Urinary bladder (tissue), 4 donors: ENCODE results near the gene TYW3. TPM values are rescaled to one million over a fixed set of nuclear protein-coding genes. Genes with fewer than 3 reads are reported as not detected.

ENCODE experiments used
- DNase-seq: peaks from one replicate; pipeline ENCODE4 v3.0.0-alpha.2; 2015; ENCODE audit errors: extremely low spot score
- H3K27ac ChIP-seq: one replicate; pipeline ENCODE4 v1.5.1; 2013; ENCODE audit warnings: low read depth, mild to moderate bottlenecking, moderate library complexity
- H3K36me3 ChIP-seq: one replicate; pipeline ENCODE4 v1.6.1; 2013; ENCODE audit warnings: mild to moderate bottlenecking, moderate library complexity; ENCODE audit not compliant: insufficient read depth
- H3K4me1 ChIP-seq: one replicate; pipeline ENCODE4 v1.6.1; 2013; ENCODE audit warnings: mild to moderate bottlenecking, moderate library complexity; ENCODE audit not compliant: insufficient read depth
- H3K4me3 ChIP-seq: one replicate; pipeline ENCODE4 v1.5.1; 2013; ENCODE audit warnings: low read depth, low read length
- WGBS: extraction: QIAGEN DNeasy Blood & Tissue Kit; methylation state at CpG from one replicate; pipeline ENCODE4 v1.1.7; 2013; 5-methylcytosine and 5-hydroxymethylcytosine counted together
- polyA plus RNA-seq: library from polyadenylated mRNA; stranded (reverse); fragments of 200-250 nt; gene quantifications from one replicate; pipeline ENCODE4 v1.2.3, GENCODE V29; 2013
- total RNA-seq: library from RNA; depleted of rRNA; stranded (reverse); fragments of >200 nt; gene quantifications from one replicate; pipeline ENCODE4 v1.2.3, GENCODE V29; 2014
- donor health status: healthy with polysubstance abuse.
- donor health status: healthy.

TYW3 gene
- total and polyA plus RNA-seq, 2 donors, result 18.8 to 23.6 TPM

- no peak for DNase-seq
- Histone ChIP-seq H3K4me1 (no peaks in the 10 kb centered on the region), H3K4me3 (no peak overlapping the region), H3K36me3 (no peaks in the 10 kb centered on the region), H3K27ac (no peak overlapping the region)
These were observed 46.8 kb downstream of the TYW3 start for GRCh38 chr1:74779750-74780149.

GRCh38 chr1:74780594-74780993 is 47.6 kb downstream of the TYW3 start:
- WGBS, result 41% methylated on average over 2 of the region's 2 CpGs
- H3K4me1 ChIP-seq, result no peaks in the 10 kb centered on the region
- H3K36me3 ChIP-seq, result no peaks in the 10 kb centered on the region

GRCh38 chr1:74785944-74786343 is 53.0 kb downstream of the TYW3 start:
- no peak overlapping the region for H3K4me3 ChIP-seq
- no peak for DNase-seq
- no peaks in the 10 kb centered on the region for H3K36me3 ChIP-seq
- H3K27ac ChIP-seq, result no peak overlapping the region
- no peaks in the 10 kb centered on the region for H3K4me1 ChIP-seq

More at GRCh38 chr1:74780594-74780993, 47.6 kb downstream of the TYW3 start:
- no peak for DNase-seq
- H3K4me3 ChIP-seq, result no peak overlapping the region
- no peak overlapping the region for H3K27ac ChIP-seq

- H3K4me1 ChIP-seq, result no peaks in the 10 kb centered on the region
These were observed 57.5 kb downstream of the TYW3 start for GRCh38 chr1:74790453-74790852.

GRCh38 chr1:74791491-74791890 is 58.5 kb downstream of the TYW3 start:
- 41% methylated on average over 2 of the region's 2 CpGs for WGBS

More at GRCh38 chr1:74790453-74790852, 57.5 kb downstream of the TYW3 start:
- Histone ChIP-seq H3K36me3 (no peaks in the 10 kb centered on the region), H3K27ac (no peak overlapping the region), H3K4me3 (no peak overlapping the region)
- no peak for DNase-seq

GRCh38 chr1:74799119-74799657 is 66.2 kb downstream of the TYW3 start:
- Histone ChIP-seq H3K4me3 (no peak overlapping the region), H3K36me3 (no peaks in the 10 kb centered on the region), H3K27ac (no peak overlapping the region), H3K4me1 (no peaks in the 10 kb centered on the region)
- no peak for DNase-seq

More at GRCh38 chr1:74791491-74791890, 58.5 kb downstream of the TYW3 start:
- H3K4me3 ChIP-seq, result no peak overlapping the region
- H3K4me1 ChIP-seq, result no peaks in the 10 kb centered on the region
- no peaks in the 10 kb centered on the region for H3K36me3 ChIP-seq
- no peak for DNase-seq
- no peak overlapping the region for H3K27ac ChIP-seq

GRCh38 chr1:74811436-74812179 is 78.7 kb downstream of the TYW3 start:
- Histone ChIP-seq H3K36me3 (no peaks in the 10 kb centered on the region), H3K4me1 (no peaks in the 10 kb centered on the region), H3K4me3 (no peak overlapping the region), H3K27ac (no peak overlapping the region)
- WGBS, result 54% methylated on average over 9 of the region's 9 CpGs
- DNase-seq, result no peak

GRCh38 chr1:74812180-74812541 is 79.2 kb downstream of the TYW3 start:
- Histone ChIP-seq H3K4me3 (no peak overlapping the region), H3K4me1 (no peaks in the 10 kb centered on the region), H3K36me3 (no peaks in the 10 kb centered on the region), H3K27ac (no peak overlapping the region)
- WGBS, result 57% methylated on average over 1 of the region's 1 CpG
- no peak for DNase-seq

Other genes with a start within 250 kb of the TYW3 start
- gene LRRC53, start 220.5 kb upstream of the TYW3 start, total RNA-seq, result not detected
- not detected for gene LRRC53, start 220.5 kb upstream of the TYW3 start, polyA plus RNA-seq
- 0.79 TPM for gene ERICH3, start 59.4 kb upstream of the TYW3 start, total RNA-seq
- 0.11 TPM for gene ERICH3, start 59.4 kb upstream of the TYW3 start, polyA plus RNA-seq
- gene CRYZ, start 102 bp upstream of the TYW3 start, total RNA-seq, result 51.4 TPM
- 27.3 TPM for gene CRYZ, start 102 bp upstream of the TYW3 start, polyA plus RNA-seq